GM20431 (cell line): ENCODE data around the gene KXD1.
"Not testable (repeated sequence)": the region's sequence is repeated elsewhere in the genome, so short reads cannot be mapped to it uniquely, and the experiment has no call there.

ENCODE experiments used
- in situ Hi-C: fragments of 300-500 bp; cut with MseI, MboI; formaldehyde crosslinking; loops from one replicate; pipeline ENCODE4 v1.15.0; 2020; ENCODE audit warnings: low sequenced_read_pairs; ENCODE audit not compliant: unreplicated experiment

Gene KXD1

DNA sequence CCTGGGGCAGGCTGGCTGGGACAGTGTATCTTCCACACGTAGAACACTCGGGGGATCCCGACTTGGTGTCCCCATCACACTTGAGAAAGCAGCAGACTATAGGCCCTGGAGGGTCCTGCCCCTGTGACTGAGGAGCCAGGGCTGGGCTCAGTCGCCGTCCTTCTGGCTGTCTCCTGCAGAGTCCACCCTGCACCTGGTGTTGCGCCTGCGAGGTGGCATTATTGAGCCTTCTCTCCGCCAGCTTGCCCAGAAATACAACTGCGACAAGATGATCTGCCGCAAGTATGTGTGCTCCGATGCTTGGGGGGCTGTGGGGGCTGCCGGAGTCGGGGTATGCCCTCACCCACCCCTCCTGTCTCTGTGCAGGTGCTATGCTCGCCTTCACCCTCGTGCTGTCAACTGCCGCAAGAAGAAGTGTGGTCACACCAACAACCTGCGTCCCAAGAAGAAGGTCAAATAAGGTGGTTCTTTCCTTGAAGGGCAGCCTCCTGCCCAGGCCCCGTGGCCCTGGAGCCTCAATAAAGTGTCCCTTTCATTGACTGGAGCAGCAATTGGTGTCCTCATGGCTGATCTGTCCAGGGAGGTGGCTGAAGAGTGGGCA is 17.1 kb downstream of the KXD1 start:
- in situ Hi-C loops, result no loop called here

DNA sequence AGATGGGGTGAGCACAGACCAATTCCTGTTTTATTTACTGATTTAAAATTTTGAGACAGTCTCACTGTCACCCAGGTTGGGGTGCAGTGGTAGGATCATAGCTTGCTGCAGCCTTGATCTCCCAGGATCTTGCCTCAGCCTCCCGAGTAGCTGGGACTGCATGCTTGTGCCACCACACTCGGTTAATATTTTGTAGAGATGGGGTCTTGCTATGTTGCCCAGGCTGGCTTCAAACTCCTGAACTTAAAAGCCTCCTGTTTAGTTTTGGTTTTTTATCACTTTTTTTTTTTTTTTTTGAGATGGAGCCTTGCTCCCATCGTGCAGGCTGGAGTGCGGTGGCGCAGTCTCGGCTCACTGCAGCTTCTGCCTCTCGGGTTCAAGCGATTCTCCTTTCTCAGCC is 18.7 kb downstream of the KXD1 start:
- in situ Hi-C loops, result no loop called here

DNA sequence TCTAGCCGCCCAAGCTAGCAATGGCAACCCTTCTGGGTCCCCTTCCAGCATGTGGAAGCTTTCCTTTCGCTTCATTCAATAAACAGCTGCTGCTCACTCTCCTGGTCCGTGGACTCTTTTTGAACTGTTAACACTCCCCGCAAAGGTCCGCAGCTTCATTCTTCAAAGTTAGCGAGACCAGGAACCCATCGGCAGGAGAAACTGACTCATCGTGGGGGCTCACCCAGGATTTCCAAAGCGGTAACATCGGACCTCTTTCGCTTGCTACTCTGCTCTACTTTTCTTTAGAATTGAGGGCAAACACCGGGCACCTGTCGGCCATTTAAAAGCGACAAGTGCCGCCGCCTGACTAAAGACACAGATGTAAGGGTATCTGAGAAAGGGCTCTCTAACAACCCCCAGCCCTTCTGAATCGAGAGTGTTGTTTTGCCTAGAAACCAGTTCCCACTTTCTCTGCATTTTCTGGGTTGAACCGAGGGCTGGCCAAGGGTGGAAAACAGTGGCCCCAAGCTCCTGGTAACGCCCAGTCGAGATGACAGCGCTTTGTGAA is 19.8 kb downstream of the KXD1 start:
- in situ Hi-C loops, result no loop called here

DNA sequence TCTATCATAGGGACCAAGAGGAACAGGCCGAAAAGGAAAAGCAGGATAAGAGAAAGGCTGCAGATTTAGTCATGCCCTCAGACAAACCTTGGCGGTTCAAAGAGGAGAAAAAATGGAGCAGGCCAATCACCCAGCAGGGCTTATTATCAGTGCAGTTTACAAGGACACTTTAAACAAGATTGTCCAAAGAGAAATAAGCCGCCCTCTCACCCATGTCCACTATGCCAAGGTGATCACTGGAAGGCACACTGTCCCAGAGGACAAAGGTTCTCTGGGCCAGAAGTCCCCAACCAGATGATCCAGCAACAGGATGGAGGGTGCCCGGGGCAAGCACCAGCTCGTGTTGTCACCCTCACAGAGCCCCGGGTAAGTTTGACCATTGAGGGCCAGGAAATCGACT is 22.6 kb downstream of the KXD1 start:
- in situ Hi-C loops, result no loop called here

DNA sequence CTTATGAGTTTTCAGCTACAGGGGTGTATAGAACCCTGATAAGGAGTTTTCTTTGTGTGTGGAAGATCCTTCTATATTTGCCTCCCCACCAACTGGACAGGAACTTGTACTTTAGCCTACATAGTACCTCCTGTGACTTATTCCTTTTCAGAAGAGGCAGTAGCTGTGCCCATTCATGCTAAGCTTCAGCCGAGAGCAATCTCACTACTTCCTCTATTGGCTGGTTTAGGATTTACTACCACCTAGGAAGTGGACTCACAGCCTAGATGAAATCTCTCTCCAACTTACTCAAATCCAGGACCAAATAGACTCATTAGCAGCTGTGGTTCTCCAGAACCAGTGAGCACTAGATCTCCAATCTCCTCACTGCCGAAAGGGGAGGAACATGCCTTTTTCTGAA is 28.6 kb downstream of the KXD1 start:
- in situ Hi-C loops, result no loop called here

DNA sequence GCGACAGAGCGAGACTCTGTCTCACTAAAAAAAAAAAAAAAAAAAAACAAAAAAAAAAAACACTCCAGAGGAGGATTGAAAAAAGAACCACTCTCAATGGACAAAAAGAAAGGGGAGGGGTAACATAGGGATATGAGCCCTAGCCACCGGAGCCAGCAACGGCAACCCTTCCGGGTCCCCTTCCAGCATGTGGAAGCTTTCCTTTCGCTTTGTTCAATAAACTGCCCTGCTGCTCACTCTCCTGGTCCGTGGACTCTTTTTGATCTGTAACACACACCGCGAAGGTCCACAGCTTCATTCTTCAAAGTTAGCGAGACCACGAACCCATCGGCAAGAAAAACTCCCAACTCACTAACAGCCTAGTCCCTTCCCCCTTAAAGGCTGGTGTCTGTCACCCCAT is 29.9 kb downstream of the KXD1 start:
- in situ Hi-C loops, result no loop called here

DNA sequence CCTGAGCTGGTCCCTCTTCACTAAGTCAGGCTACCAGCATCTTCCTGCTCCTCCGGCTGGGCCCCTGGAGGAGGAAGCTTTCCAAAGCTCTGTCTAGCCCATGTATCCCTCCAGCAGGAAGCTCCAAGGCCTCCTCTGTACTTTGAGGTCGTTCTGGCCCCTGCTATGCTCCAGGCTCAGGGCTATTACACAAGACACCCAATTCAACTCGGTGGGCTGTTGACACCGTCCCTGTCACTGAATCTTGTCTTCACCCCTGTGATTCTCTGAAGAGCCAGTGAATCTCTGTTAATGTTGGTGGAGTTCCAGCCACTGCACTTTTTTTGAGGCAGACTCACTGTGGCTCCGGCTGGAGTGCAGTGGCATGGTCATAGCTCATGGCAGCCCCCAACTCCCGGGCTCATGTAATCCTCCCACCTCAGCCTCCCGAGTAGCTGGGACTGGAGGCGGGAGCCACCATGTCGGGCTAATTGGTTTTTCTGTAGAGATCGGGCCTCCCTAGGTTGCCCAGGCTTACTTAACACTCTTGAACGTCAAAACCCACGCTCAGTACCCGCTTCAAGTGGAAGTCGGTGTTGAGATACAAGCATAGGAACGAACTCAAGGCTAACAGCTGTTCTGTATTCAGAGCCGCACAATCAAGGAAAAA is 30.4 kb downstream of the KXD1 start:
- in situ Hi-C loops, result no loop called here

DNA sequence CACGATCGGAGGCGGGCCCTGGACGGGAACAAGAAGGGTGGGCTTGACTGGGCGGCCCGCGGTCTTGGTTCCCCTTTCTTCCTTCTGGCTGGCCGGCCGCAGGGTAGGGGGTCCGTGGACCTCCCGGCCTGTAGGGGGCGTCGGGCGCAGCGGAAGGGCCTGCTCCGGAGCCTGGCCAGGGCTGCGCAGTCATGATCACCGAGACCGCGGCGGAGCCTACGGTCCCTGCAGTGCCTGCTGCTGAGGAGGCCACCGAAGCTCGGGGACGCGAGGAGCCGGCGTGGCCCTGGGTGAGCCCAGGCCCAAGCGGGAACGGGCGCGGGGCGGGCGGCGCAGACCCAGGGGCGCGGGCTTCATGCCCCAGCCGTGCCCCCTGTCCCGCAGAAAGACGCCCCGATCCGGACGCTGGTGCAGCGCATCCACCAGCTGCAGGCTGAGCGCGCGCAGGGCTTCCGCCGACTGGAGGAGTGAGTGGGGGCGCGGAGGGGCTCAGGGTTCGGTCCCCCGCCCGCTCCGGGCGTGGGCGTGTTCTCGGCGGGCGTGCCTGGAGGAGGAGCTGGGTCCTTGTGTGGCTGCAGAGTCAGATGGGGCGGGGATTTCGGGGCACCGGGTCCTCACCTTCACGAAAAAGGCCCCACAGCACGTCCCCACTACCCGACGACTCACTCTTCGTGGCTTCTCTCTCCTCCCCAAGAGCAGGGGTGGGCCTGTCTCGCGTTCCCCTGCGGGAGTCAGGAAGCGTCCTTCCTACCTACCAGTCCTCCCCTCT is 31.1 kb downstream of the KXD1 start, which contains the start of gene REX1BD:
REX1BD (plus strand) TSS at position 188 of the 769 bp plus-strand sequence; CDS start at position 192, 4 bp downstream.
- in situ Hi-C loops, result no loop called here

DNA sequence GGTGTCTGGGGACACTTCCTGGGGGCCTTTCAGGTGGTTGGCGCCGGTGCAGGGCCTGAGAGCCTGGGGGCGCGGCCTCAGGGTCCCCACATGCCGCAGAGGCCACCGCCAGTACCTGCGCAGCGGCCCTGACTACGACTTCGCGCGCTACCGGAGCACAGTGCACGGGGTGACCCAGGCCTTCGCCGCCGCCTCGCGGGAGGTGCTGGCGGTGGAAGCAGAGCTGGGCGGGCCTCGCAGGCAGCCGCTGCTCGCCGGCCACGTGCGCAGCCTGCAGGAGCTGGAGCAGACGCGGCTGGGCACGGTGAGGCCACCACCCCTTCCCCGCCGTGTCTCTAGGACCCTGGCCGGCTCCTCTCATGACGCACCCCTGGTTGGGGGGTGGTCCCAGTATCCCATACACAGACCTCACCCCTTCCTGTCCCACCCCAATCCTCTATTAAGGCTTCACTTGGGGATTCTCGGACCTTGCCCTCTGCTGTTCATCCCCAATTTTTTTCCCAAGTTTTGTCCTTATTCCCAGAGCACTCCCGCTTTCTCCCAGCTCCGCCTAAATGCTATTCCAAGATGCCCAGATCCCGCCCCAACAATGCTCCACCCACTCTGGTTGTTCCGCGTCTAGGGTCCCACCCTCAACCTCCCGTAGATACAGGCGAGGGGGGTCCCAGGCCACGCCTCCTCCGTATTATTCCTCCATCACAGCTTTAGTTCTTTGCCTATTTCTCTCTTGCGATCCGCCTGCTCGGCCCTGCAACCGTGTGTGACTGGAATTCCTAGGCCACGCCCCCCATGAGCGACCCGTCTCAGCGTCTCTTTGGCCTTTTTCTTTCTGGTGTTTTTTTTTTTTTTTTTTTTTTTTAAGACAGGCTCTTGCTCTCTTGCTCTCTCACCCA is 32.0 kb downstream of the KXD1 start:
- in situ Hi-C loops, result no loop called here

DNA sequence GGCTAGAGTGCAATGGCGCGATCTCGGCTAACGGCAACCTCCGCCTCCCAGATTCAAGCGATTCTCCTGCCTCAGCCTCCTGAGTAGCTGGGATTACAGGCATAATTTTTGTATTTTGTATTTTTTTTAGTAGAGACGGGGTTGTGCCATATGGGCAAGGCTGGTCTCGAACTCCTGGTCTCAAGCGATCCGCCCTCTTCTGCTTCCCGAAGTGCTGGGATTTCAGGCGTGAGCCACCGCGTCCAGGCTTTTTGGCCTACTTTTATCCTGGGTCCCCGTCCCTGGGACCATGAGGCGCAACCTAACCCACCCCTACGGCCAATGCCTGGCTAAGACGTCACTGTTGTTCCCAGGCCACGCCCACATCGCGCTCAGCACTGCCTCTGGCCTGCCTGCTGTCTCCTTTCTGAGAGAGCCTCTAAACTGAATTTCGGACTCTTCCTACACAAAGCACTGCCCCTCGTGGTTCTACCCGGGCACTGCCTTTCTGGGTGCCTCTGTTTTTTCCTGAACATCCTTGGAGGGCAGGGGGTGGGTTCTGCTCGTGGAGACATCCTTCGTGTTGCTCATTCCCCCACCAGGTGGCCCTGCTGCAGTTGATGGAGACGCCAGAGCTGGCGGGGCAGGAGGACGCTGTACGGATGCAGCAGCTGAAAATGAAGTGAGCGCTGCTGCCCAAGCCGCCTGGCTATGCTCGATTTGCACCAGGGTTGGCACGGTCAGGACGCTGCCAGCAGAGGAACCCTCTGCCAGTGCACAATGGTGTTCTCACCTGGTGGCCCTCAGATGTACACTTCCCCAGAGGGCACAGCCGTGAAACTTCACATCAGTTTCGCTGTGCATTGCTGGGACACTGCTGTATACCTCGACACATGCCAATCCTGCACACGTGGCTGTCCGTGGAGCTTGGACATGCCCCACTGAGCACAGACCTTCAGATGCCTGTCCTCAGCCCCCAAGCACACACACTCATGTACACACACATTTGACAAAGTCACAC is 32.9 kb downstream of the KXD1 start:
- in situ Hi-C loops, result no loop called here

DNA sequence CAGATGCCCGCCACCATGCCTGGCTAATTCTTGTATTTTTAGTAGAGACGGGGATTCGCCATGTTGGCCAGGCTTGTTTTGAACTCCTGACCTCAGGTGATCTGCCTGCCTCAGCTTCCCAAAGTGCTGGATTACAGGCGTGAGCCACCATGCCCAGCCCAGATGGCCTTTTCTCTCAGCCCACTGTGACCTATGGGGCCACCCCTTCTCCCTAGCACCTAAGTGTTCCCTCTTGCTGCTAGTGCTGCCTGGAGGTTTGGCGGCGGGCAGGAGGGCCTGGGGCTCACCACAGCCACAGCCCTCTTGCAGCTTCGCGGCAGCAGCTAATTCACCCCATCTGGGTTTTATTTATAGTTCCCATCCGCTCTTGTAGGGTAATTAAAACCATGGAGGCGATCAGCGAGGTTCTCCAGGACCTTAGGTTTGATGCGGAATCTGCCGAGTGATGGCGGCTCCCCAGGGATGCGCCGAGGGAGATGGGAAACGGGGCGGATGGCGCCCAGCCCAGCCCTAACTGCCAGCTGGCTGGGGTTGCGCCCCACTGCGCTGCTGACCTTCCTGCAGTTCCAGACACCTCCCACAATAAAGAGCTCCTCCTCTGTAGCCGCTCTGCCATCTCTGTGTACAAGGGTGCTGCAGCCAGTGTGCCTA is 34.2 kb downstream of the KXD1 start:
- in situ Hi-C loops, result no loop called here

DNA sequence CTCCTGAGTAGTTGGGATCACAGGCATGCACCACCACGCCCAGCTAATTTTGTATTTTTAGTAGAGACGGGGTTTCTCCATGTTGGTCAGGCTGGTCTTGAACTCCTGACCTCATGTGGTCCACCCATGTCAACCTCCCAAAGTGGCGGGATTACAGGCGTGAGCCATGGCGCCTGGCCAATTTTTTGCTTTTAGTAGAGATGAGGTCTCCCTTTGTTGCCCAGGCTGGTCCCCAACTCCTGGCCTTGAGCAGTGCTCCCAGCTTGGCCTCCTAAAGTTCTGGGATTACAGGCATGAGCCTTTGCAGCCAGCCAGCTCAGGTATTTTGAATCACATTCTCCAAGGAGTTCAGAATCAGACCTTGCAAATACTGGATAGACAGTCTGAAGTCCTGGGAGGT is 35.1 kb downstream of the KXD1 start:
- in situ Hi-C loops, result not testable (repeated sequence)

DNA sequence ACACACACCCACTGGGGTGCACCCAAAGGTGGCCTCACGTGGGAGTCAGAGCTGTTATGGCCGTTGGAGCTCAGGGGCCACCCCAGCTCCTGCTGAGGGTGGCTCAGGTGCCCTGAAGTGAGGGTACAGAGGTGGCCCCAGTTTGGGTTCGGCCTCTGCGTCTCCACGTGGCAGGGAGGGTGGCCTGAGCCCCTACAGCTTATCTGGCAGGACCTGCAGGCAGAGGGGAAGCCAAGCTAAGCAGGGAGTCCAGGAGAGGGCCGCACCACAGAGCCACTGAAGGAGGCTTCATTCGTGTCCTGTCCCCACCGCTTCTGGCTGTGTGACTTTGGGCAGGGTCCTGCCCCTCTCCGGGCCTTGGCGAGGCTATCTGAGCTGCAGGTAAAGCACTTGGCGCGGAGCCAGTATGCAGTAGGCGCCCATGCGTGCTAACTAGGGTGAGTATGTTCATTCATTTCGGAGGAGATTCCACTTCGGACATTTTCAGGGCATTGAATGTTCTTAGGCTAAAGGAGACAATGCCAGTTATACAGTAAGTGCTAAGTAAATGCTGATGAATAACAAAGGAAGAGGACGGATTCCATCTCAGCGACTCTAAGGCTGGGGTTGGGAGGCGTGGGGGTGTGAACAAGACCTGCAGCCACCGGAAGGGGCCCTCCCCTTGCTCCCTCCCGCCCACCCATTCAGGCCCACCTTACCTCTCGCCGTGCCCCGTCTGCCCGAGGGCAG is 35.9 kb downstream of the KXD1 start:
- in situ Hi-C loops, result no loop called here

DNA sequence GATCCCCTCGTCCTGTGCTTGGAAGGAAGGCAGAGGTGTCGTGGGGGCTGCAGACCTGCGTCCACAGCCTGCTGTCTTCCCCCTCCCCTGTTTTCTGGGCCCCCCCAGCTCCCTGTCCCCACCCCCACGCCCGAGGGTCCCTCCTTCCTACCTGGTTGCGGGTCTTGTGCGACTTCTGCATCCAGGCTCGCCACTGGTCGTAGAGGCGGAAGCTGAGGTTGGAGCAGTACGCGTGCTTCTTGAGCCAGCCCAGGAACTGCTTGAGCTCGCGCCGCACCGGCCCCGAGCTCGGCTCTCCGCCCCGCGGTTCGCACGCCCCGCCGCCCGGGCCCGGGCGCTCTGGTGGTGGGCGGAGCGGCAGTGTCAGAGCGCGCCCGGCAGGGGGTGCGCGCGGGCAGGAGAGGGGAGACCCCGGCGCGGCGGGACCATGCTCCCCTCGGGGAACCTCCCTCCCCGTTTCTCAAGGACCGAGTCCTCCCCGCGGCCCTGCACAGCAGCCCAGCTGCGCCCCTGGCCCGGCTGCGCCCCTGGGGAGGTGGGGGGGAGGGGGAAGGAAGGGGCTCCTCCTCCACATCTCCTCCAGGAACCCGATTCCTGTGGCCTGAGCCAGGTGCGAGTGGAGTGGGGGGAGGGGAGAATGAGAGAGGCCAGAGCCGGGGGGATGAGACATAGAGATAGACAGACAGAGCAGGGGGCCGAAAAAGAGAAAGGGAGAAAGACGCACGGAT is 36.6 kb downstream of the KXD1 start:
- in situ Hi-C loops, result no loop called here

DNA sequence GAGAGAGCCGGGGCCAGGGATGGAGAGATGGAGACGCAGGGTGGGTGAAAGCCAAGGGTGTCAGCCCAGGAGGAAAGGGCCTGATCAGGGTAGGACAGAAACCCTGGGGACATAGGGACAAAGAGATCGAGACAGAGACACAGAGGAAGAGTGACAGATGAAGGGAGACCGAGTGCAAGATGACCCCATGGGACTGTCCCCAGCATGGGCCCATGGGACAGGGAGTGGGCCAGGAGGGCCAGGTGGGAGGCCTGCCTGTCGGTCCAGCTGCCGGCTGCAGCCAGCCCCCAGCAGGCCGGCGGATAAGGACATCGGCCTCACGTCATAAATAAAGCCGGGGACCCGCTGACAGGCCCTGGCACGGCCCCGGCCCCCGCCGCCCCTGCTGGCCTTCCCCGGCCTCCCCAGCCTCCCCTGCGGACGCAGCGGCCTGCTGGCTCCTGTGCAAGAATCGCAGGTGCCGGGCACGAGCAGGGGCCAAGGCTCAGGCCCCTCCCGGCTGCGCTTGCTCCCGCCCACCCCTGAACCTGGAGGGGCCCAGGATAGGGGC is 37.2 kb downstream of the KXD1 start:
- in situ Hi-C loops, result no loop called here

DNA sequence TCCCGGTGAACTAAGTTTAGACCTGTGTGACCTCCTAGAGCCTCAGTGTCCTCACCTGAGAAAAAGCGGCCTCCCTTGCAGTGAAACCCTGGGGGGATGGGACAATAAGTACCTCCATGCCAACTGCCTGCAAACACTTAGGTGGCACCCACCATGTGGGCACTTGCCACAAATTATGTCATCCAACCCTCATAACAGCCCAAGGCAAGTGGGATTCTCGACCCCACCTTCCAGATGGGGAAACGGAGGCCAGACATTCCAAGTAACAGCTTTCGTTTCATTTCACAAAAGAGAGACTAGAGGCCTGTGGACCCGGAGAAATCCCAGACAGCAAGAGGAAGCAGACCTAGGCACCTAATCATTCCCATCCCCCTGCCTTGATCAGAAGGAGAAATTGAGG is 37.8 kb downstream of the KXD1 start:
- in situ Hi-C loops, result no loop called here

DNA sequence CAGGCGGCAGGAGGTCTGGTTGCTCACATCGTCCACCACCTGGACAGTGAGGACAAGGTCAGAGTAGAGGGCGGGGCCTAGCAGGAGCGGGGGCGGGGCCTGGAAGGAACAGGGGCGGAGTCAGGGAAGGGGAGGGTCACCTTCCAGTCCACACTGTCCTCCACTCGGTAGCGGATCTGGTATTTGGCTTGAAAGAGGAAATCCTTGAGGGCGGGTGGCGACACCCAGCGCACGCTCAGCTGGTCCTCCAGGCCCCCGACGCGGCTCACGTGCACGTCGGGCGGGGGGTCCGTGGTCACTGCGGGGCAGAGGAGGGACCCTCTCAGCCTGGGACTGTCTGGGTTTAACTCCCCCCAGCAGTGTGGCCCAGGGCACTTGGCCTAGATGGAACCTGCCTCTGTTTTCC is 39.1 kb downstream of the KXD1 start:
- in situ Hi-C loops, result no loop called here
